Measurements from ENCODE around the gene TMEM131. TPM values are rescaled to one million over a fixed set of nuclear protein-coding genes. Genes with fewer than 3 reads are reported as not detected.

Gene TMEM131
- total RNA-seq, 1 donor from 2014 or later: 59.4 TPM

DNA sequence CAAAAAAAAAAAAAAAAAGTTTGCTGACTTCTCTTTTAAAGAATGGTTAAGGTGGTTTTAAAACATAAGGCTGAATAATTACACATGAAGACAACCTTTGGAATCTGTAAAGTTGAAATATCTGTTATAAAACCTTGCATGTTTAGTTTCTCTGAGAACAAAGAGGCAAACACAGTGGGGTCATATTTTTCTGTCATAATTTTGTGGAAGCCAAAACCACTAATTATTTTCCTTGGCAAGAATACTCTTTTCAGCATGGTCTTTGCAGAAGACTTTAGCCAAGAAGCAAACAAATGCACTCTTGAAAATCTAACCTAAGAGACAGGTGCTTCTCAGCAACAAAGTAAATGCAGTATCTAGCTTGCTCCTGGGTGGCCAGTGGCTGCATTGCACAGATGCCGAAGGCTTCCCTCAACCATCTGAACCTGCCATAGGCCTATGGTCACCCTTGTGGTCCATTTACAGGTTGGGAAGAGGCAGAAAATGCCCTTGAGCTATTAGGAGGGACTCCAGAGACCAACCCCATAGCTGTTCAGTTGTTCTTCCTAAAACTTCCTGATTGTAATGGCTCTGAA lies 237.5 kb downstream of the TMEM131 start:
- TF ChIP-seq EZH2phosphoT487 (IDR thresholded peaks at IDR 0.05): no peak
- Mint-ChIP-seq H3K4me3 (no peak overlapping the region), H3K27ac (no peak overlapping the region), H3K4me1 (peaks cover under 1% of the 10 kb centered on the region), H3K27me3 (ENCODE audit: insufficient read depth, low read depth) (peaks cover 7% of the 10 kb centered on the region), H3K9me3 (no peaks in the 10 kb centered on the region), H3K36me3 (peaks cover 27% of the 10 kb centered on the region)
- Histone ChIP-seq H3K27ac (no peak overlapping the region), H2AFZ (replicated peaks) (no peak overlapping the region), H4K20me1 (ENCODE audit: low read depth) (no peaks in the 10 kb centered on the region), H3K36me3 (no peaks in the 10 kb centered on the region), H3K79me2 (ENCODE audit: low read depth) (no peaks in the 10 kb centered on the region), H3F3A (ENCODE audit: low read depth) (peaks cover 3% of the 10 kb centered on the region), H3K4me1 (no peaks in the 10 kb centered on the region), H3K9me3 (ENCODE audit: low read depth) (no peaks in the 10 kb centered on the region), H3K4me3 (no peak overlapping the region), H3K4me2 (no peak overlapping the region), H3K9ac (no peak overlapping the region), H3K27me3 (no peaks in the 10 kb centered on the region)
- DNase-seq (ENCODE audit: low spot score): no peak

DNA sequence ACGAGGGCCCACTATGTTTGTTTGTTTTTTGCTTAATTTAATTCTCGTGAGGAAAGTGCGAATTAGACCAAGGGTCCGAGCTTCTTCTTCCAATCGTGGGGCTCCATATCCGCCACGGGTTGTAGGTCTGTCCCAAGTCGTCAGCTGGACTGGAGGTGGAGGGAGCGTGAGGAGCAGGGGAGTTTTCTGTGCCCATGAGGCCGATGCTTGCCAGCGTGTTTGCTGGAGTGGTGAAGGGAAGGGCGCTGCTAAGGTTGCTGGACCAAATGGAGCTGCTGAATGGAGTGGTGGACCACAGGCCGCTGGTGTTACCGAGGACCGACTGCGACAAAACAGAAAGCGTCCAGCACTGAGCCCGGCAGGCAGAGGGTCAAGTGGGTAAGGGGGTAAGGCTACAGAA lies 238.7 kb downstream of the TMEM131 start:
- Mint-ChIP-seq H3K27ac (no peak overlapping the region), H3K27me3 (ENCODE audit: insufficient read depth, low read depth) (peaks cover 7% of the 10 kb centered on the region), H3K9me3 (no peaks in the 10 kb centered on the region), H3K4me3 (no peak overlapping the region), H3K36me3 (peaks cover 25% of the 10 kb centered on the region), H3K4me1 (peaks cover 12% of the 10 kb centered on the region)
- Histone ChIP-seq H3F3A (ENCODE audit: low read depth) (peaks cover 3% of the 10 kb centered on the region), H3K36me3 (no peaks in the 10 kb centered on the region), H3K27ac (no peak overlapping the region), H3K4me2 (no peak overlapping the region), H3K4me3 (no peak overlapping the region), H3K9me3 (ENCODE audit: low read depth) (no peaks in the 10 kb centered on the region), H3K4me1 (peaks cover 9% of the 10 kb centered on the region), H4K20me1 (ENCODE audit: low read depth) (no peaks in the 10 kb centered on the region), H3K79me2 (ENCODE audit: low read depth) (no peaks in the 10 kb centered on the region), H3K27me3 (no peaks in the 10 kb centered on the region), H3K9ac (no peak overlapping the region), H2AFZ (replicated peaks) (no peak overlapping the region)
- no peak for DNase-seq (ENCODE audit: low spot score)
- no peak for TF ChIP-seq EZH2phosphoT487 (IDR thresholded peaks at IDR 0.05)
- TF ChIP-seq, protein P1, sequence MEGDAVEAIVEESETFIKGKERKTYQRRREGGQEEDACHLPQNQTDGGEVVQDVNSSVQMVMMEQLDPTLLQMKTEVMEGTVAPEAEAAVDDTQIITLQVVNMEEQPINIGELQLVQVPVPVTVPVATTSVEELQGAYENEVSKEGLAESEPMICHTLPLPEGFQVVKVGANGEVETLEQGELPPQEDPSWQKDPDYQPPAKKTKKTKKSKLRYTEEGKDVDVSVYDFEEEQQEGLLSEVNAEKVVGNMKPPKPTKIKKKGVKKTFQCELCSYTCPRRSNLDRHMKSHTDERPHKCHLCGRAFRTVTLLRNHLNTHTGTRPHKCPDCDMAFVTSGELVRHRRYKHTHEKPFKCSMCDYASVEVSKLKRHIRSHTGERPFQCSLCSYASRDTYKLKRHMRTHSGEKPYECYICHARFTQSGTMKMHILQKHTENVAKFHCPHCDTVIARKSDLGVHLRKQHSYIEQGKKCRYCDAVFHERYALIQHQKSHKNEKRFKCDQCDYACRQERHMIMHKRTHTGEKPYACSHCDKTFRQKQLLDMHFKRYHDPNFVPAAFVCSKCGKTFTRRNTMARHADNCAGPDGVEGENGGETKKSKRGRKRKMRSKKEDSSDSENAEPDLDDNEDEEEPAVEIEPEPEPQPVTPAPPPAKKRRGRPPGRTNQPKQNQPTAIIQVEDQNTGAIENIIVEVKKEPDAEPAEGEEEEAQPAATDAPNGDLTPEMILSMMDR (IDR thresholded peaks at IDR 0.05): no peak
- no peak for TF ChIP-seq EZH2 (IDR thresholded peaks at IDR 0.05)

DNA sequence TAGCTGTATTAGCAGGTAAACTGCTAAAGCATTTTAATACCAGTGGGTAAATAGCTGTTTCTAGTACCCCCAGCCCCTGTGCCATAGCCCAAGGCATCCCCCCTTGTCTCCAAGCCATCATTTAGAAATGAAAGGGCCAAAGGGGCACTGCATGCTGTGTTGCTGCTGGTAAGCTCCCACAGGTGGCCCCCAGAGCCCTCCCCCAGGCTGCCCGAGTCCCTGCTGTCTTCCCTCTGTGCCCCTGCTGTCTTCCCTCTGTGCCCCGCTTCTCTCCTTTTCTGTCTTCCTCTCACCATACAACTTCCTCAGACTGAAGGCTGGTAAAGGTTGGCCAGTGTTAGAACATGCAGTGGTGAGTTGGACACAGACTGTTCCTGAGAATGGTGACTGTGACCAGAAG lies 240.3 kb downstream of the TMEM131 start:
- no peak overlapping the region for H3K4me3 ChIP-seq
- no peaks in the 10 kb centered on the region for H3K9me3 Mint-ChIP-seq
- peaks cover 9% of the 10 kb centered on the region for H3K27me3 Mint-ChIP-seq (ENCODE audit: insufficient read depth, low read depth)
- no peak overlapping the region for H3K9ac ChIP-seq
- H4K20me1 ChIP-seq (ENCODE audit: low read depth): no peaks in the 10 kb centered on the region
- no peaks in the 10 kb centered on the region for H3K79me2 ChIP-seq (ENCODE audit: low read depth)
- no peak for DNase-seq (ENCODE audit: low spot score)
- no peaks in the 10 kb centered on the region for H3K9me3 ChIP-seq (ENCODE audit: low read depth)
- H3K27ac Mint-ChIP-seq: no peak overlapping the region
- peaks cover 21% of the 10 kb centered on the region for H3K36me3 Mint-ChIP-seq
- no peak overlapping the region for H3K4me3 Mint-ChIP-seq
- no peak for TF ChIP-seq EZH2phosphoT487 (IDR thresholded peaks at IDR 0.05)
- no peak for TF ChIP-seq EZH2 (IDR thresholded peaks at IDR 0.05)
- TF ChIP-seq, protein P1 (IDR thresholded peaks at IDR 0.05): no peak
- H3F3A ChIP-seq (ENCODE audit: low read depth): peaks cover 3% of the 10 kb centered on the region
- no peaks in the 10 kb centered on the region for H3K27me3 ChIP-seq
- no peaks in the 10 kb centered on the region for H3K36me3 ChIP-seq
- no peak overlapping the region for H2AFZ ChIP-seq (replicated peaks)
- peaks cover 19% of the 10 kb centered on the region for H3K4me1 Mint-ChIP-seq
- no peak overlapping the region for H3K4me2 ChIP-seq
- H3K4me1 ChIP-seq: peaks cover 17% of the 10 kb centered on the region
- no peak overlapping the region for H3K27ac ChIP-seq

DNA sequence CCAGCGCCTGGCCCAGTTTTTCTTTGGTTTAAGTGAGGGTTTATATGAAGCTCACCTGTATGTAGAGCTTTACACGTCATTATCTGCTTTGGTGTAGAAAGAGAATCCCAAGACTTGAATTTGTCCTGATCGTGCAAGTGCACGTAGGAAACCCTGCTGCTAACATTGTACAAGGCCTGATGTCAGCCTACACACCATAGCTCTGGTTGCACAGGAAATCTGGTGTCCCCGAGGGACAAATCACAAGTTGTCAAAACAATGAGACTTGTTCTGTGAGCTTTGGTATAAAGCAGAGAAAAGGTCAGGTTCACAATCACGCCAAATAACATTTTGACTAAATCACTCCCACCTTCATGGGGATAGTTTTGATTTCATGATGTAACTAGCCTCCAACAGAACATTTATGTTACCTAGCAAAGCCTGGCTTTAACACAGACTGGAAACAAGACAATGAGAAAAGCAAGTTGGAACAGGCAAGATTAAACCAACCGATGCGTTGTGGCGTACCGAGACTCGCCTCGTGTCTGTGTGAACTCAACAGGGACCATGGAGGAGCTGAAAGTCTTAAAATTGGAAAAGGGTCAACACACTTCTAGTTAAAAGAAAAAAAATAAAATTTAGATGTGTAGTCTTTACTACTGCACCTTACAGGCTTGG lies 240.9 kb downstream of the TMEM131 start:
- no peak overlapping the region for H3K27ac ChIP-seq
- no peaks in the 10 kb centered on the region for H3K9me3 Mint-ChIP-seq
- H3K4me1 Mint-ChIP-seq: peaks cover 19% of the 10 kb centered on the region
- H3K36me3 Mint-ChIP-seq: peaks cover 15% of the 10 kb centered on the region
- TF ChIP-seq, protein P1 (IDR thresholded peaks at IDR 0.05): no peak
- TF ChIP-seq EZH2phosphoT487 (IDR thresholded peaks at IDR 0.05) (no peak), EZH2 (IDR thresholded peaks at IDR 0.05) (no peak)
- H3K4me1 ChIP-seq: peaks cover 17% of the 10 kb centered on the region
- no peak overlapping the region for H3K4me3 Mint-ChIP-seq
- no peaks in the 10 kb centered on the region for H3K79me2 ChIP-seq (ENCODE audit: low read depth)
- H3K9me3 ChIP-seq (ENCODE audit: low read depth): no peaks in the 10 kb centered on the region
- no peak overlapping the region for H3K27ac Mint-ChIP-seq
- H4K20me1 ChIP-seq (ENCODE audit: low read depth): no peaks in the 10 kb centered on the region
- no peak overlapping the region for H3K4me2 ChIP-seq
- H3K27me3 ChIP-seq: no peaks in the 10 kb centered on the region
- no peaks in the 10 kb centered on the region for H3K36me3 ChIP-seq
- H3F3A ChIP-seq (ENCODE audit: low read depth): peaks cover 3% of the 10 kb centered on the region
- no peak overlapping the region for H2AFZ ChIP-seq (replicated peaks)
- DNase-seq (ENCODE audit: low spot score): no peak
- H3K4me3 ChIP-seq: no peak overlapping the region
- no peak overlapping the region for H3K9ac ChIP-seq
- H3K27me3 Mint-ChIP-seq (ENCODE audit: insufficient read depth, low read depth): peaks cover 6% of the 10 kb centered on the region
